ENCODE results near the gene SMARCD3. TPM values are rescaled to one million over a fixed set of nuclear protein-coding genes. Genes with fewer than 3 reads are reported as not detected.
A peak's percentile ranks its signal among the peaks of the same experiment; 100 is the strongest.

The SMARCD3 gene
- total and polyA plus RNA-seq, 9 of the 15 experiments (the other 6 are each of a cell fraction or from before 2014, with no cell fraction given), result 0.43 to 3.6 (median 2.6) TPM

DNA sequence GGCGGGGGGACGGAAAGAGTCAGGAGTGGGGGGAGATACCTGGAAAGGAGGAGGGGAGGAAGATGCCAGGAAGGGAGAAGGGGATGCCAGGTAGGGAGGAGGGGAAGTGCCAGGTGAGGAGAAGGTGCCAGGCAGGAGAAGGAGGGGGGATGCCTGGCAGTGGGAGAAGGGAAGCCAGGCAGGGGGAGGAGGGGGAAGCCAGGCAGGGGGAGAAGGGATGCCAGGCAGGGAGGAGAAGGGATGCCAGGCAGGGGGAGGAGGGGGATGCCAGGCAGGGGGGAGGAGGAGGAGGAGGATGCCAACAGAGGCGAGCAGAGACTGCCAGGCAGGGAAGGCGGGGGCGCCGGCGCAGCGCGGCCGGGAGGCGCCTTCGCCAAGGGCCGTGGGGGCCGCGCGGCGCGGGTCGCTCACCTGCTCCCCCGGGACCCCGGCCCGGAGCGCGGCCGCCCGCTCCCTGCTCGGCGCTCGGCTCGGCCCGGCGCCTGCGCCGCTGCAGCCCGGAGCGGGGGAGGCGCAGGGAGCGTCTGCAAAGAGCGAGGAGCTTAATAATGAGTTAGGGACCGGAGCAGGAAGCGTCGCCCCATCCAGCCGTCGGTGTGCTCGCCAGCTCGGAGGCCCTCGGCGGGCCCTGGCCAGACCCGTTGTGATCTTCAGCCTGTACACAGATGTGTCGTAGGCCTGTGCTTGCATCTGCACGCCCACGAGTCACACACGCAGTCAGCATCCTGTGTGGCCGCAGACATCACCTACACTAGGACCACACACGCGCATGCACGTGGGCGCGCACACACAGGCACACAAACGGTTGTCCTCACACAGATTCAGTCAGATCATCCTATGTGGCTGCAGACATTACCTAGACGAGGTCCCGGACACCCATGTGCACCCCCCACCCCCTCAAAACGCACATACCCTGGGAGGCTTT is 28.4 kb upstream of the SMARCD3 start (continued):
- TF ChIP-seq FOSL1 (tag; conservative IDR thresholded peaks at IDR 0.05), result no peak
- TF ChIP-seq ZBTB33 (CRISPR knock-in tag; IDR thresholded peaks at IDR 0.05), result peak; percentile 30; the same call in 1 of the 2 replicates
- no peak for TF ChIP-seq ATF1 (CRISPR knock-in tag; IDR thresholded peaks at IDR 0.05)
- TF ChIP-seq ATF1 (tag; IDR thresholded peaks at IDR 0.05), result 0 out of 2 replicates have a peak, but pooled peaks have one; percentile 40
- TF ChIP-seq, protein P1, sequence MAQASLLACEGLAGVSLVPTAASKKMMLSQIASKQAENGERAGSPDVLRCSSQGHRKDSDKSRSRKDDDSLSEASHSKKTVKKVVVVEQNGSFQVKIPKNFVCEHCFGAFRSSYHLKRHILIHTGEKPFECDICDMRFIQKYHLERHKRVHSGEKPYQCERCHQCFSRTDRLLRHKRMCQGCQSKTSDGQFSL (CRISPR knock-in tag; IDR thresholded peaks at IDR 0.05), result 0 out of 2 replicates have a peak, but pooled peaks have one; percentile 56
- TF ChIP-seq, protein P1 (tag; IDR thresholded peaks at IDR 0.05), result no peak
- no peak for TF ChIP-seq ZNF354B (CRISPR knock-in tag; IDR thresholded peaks at IDR 0.05)
- no peak for TF ChIP-seq ID3 (CRISPR knock-in tag; IDR thresholded peaks at IDR 0.05)
- TF ChIP-seq ID3 (tag; IDR thresholded peaks at IDR 0.05), result 0 out of 2 replicates have a peak, but pooled peaks have one; percentile 21
- TF ChIP-seq CREM (IDR thresholded peaks at IDR 0.05; ENCODE audit: low read depth), result peak; percentile 74
- TF ChIP-seq NRF1 (conservative IDR thresholded peaks at IDR 0.05 in 1 of 2, IDR thresholded peaks at IDR 0.05 in 1 of 2), result peak; percentile 86 to 89
- peak; percentile 38 for TF ChIP-seq PHF20 (IDR thresholded peaks at IDR 0.05; ENCODE audit: partially characterized antibody)
- TF ChIP-seq SNRNP70 (optimal IDR thresholded peaks at IDR 0.05; ENCODE audit: low read depth, low read length), result no peak
- peak in 1 of 2 experiments; percentile 38; a peak in 1 of 3 replicates for TF ChIP-seq CBX3 (IDR thresholded peaks at IDR 0.05; ENCODE audit: borderline replicate concordance in 1 of 2, low read length in 2 of 2)
- peak; percentile 77 for TF ChIP-seq ETV1 (tag; conservative IDR thresholded peaks at IDR 0.05; ENCODE audit: low read depth)
- 0 out of 4 replicates have a peak, but pooled peaks of 1 of the 2 experiments have one; percentile 35 for TF ChIP-seq UBTF (IDR thresholded peaks at IDR 0.05; ENCODE audit: borderline replicate concordance in 1 of 2, low read depth in 2 of 2, low read length in 2 of 2)
- TF ChIP-seq PHF8 (IDR thresholded peaks at IDR 0.05; ENCODE audit: borderline replicate concordance, low read length), result peak; percentile 27; the same call in 1 of the 2 replicates
- TF ChIP-seq ZFX (CRISPR knock-in tag; IDR thresholded peaks at IDR 0.05), result no peak
- 0 out of 4 replicates have a peak, but pooled peaks of 1 of the 2 experiments have one; percentile 32 for TF ChIP-seq MAZ (CRISPR knock-in tag; conservative IDR thresholded peaks at IDR 0.05 in 1 of 2, IDR thresholded peaks at IDR 0.05 in 1 of 2)
- TF ChIP-seq ETV5 (CRISPR knock-in tag; IDR thresholded peaks at IDR 0.05; ENCODE audit: low read depth), result 0 out of 2 replicates have a peak, but pooled peaks have one; percentile 25
- 0 out of 2 replicates have a peak, but pooled peaks have one; percentile 14 for TF ChIP-seq ATF7 (IDR thresholded peaks at IDR 0.05)

All from K562 (cell line).